Measurements from ENCODE around the gene LIPA.

LIPA gene

DNA sequence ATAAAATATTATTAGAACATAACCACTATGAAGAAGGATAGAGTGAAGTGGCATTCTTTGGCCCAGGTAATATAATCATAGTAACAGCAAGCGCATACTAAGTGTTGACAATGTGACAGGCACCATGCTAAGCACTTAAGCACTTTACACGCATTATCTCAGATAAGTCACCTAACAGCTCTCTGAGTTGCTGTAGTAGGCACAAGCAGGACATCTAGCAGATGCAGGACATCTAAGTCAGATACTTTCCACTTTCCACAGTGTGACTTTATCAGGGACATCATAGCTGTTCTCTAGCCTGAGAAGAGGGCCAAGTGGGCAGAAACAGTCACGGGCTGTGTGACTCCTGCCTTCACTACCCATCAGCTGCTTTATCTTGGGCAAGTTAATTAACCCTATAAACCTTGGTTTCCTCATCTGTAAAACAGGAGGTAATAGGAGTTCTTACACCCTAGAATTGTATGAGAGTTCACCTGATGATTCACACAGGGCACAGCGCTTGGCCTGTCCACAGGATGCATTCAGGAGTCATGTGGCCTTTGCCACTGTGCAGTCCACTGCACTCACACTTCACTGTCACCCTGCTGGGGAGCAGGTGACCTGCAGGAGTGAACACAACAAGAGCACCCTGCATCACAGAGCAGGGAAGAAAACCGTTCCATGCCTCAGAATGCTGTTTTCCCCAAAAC lies 12.5 kb downstream of the LIPA start:
- no peak for DNase-seq

GRCh38 chr10:89237849-89238248 lies 13.7 kb downstream of the LIPA start:
- DNase-seq, result no peak

DNA sequence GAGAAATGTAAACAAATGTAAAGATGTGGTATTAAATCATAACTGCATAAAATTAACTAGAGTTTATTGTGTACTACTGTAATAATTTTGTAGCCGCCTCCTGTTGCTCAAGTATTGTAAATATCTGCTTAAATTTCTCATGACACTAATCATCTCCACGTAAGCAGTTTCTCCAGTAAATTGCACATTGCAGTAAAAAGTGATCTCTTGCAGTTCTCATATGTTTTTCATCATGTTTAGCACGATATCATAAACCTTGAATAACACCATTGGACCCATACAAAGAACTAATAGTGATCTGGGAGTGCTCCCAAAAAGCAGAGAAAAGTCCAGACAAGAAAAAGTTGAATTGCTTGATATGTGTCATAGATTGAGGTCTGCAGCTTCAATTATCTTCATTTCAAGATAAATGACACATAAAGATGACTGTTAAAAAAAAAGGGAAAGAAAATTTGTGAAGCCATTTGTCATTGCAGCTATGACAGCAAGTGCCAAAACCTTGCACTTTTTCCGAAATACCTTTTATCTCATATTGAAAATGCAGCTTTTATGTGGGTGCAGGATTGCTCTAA lies 15.3 kb downstream of the LIPA start:
- no peak for DNase-seq

DNA sequence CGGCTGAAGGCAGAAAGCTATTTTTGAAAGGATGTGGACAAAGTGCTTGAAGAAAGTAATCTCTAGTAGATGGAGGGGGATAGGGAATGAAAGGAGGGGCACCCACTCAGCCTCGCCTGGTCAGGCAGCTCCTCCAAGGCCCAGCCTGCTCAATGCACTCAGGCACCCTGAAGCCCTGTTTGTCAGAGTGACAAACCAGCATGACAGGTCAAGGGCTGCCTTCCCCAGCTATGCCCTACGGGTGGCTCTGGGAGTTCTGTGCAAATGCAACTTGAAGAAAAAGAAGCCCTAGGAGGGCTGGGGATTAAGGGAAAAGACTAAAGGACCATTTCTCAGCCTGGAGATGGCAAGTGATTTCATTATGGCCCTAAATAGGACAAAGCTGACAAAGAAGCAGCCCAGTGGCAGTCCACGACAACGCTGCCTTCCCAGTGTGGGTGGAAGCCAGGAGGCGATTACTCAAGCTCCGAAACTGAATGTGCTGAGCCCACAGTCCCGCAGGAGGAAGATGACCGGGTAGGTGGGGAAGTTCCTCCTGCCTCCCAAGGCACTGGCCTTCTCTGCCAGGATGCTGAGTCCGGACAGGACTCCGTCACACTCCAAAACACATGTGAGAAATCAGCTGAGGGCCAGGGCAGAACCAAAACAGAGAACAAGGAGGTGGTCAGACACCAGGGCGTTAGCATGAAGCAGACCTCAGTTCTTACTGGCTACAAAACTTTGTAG lies 16.3 kb downstream of the LIPA start:
- peak; percentile 69 for DNase-seq

DNA sequence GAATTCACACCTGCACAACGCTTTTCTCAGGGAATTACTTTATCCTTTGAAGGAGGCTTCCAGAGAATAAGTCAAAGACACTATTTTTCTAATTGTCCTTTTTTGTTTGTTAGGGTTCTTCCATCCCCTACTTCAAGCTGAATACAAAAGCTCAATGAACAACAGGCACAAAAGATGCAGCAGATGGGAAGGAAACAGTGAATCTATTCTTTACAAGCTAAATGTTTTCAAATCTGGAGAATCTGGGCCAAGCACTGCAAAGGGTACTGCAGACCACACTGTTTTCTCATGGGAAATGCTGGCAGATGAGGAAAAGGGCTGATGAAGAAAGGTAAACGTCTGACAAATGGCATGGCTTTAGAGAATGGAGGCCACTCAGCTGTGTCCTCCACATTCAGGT lies 18.5 kb downstream of the LIPA start:
- peak; percentile 57 for DNase-seq

DNA sequence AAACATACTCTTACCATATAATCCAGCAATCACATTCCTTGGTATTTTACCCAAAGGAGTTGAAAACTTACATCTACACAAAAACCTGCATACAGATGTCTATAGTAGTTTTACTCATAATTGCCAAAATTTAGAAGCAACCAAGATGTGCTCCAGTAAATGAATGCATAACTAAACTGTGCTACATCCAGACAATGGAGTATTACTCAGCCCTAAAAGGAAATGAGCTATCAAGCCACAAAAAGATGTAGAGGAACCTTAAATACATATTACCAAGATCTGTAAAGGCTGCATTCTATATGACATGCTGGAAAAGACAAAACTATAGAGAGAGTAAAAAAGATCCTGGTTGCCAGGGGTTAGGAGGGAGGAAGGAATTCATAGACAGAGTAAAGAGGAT lies 22.6 kb downstream of the LIPA start:
- DNase-seq, result no peak

DNA sequence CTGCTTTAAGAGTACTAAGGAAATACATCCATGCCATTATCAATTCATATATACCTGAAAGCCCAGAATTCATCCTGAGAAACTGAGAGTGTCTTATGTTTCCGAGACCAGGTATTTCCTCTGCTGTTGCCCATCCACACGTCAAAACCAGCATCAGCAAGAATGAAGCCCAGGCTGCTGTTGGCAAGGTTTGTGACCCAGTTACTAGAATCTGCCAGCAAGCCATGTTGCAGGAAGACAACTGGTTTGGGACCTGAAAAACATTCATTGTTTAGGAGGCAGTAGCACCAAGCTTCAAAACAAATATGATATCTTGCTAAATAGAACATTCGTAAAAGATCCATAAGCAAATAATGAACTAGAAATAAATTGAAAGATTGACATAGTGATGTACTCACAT lies 23.4 kb downstream of the LIPA start:
- DNase-seq, result peak; percentile 43

DNA sequence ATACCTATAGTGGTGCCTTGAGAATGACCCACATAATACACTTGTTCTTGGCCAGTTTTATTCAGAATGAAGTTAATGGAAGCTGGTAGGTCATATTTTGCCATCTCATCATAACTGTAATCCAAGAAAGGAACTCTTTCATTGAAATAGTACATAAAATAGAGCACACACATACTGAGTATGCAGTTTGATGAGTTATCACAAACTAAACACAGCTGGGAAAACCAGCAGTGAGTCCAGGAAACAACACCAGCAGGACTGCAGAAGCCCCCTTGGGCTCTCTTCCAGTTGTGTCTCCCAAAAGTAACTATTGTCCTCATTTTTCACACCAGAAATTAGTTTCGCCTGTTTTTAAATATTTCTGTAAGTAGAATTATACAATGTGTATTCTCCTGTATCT lies 24.7 kb downstream of the LIPA start:
- no peak for DNase-seq

- DNase-seq, result peak; percentile 43
These were observed 26.7 kb downstream of the LIPA start for GRCh38 chr10:89224739-89225443.

DNA sequence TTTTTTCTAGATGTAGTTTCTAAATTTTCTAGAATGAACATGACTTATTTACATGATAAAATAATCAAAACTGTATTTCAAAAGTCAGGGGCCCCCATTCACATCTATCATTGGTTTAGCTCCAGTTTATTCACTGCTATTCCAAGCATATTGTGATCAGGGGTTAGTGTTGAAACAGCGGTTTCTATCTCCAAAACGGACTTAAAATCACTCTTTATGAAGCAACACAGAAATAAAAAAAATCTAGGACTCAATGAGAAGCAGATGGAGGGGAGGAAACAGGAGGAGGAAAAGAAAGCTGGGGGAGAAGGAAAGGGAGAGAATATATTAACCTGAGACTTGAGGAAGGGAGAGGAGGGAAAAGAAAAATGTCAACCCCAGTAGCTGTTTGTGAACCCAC lies 29.7 kb downstream of the LIPA start:
- no peak for DNase-seq

- peak; percentile 69 for DNase-seq
These were observed 31.9 kb downstream of the LIPA start for GRCh38 chr10:89219513-89220218.

DNA sequence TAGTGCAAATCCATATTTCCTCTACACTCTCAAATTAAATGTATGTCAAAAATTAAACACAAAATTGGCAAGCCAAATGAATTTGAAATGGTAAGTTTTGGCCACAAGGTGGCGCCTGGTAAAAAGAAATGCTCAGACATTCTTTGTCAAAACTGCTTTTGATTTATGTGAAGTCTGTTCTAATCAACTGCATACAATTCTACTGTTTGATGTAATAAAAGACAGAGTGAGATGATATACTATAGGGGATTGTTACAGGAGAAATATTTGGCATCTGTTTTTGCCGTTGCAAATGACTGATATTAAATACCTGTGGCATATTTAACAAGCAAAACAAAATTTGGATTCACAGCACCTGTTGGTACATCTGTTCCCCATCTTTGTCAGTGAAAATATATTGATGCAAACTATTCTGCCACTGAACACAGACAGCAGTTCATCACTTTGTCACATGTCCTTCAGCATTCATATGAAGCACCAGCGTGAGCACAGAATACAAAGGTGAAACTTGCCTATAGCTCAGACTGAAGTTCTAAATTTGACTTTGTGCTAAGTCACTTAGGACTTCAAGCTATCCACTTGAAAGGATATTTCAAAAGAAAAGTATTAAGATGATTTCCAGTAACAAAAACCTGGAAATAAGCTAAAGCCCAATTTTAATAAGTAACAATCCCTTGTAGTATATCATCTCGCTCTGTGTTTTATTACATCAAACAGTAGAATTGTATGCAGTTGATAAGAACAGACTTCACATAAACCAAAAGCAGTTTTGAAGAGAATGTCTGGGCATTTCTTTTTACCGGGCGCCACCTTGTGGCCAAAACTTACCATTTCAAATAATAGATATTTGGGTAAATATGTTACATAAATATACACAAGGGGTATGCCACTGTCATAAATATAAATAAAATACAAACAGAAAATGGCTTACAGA lies 34.3 kb downstream of the LIPA start:
- peak; percentile 82 for DNase-seq

- DNase-seq, result no peak
These were observed 35.5 kb downstream of the LIPA start for GRCh38 chr10:89216056-89216455.

GRCh38 chr10:89215511-89215910 lies 36.1 kb downstream of the LIPA start:
- peak; percentile 60 for DNase-seq

DNA sequence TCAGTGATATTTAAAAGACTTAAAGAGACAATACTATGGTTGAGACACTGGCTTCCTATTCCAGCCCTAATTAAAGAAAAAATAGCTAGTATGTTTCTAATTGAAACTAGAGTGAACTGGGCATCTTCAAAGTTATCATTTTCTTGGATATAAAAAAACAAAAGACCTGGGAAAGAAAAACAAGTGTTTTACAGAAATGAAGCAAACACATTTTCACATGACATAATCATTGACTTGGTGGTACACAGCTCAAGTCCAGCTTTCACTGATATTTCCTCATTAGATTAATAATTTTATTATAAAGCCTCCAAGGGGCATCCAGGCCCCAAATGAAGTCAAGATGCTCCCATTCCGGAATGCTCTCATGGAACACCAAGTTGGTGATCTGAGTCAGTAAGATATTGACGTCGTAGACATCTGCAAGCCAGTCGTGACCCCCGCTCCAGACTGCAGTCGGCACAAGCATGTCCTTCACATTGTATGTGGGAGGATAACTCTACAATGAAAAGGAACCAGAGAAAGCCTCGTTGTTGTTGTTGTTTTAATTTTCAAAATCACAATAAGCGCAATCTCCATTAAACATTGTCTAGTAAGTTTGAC lies 36.9 kb downstream of the LIPA start:
- no peak for DNase-seq

DNA sequence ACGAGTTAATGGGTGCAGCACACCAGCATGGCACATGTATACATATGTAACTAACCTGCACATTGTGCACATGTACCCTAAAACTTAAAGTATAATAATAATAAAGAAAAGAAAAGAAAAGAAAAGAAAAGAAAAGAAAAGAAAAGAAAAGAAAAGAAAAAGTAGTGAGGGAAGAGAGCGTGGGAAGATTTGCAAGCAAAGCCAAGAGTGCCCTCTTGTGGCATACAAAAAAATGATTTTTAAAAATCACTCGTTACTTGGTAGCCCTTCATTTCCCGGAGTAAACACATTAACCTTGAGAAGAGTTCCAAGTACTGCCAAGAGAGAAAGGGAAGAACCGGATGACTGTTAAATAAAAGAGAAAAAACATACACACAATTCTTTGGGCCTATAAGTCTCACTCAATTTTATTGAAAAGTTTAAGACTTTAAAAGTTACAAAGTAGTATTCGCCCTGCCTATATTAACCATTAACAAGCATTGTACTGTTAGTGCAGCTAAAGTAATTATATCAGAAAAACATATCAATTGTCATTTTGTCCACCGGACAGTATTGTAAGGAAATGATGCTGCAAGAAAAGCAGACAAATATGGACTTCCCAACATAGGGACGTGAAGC lies 38.3 kb downstream of the LIPA start:
- DNase-seq, result peak; percentile 68

DNA sequence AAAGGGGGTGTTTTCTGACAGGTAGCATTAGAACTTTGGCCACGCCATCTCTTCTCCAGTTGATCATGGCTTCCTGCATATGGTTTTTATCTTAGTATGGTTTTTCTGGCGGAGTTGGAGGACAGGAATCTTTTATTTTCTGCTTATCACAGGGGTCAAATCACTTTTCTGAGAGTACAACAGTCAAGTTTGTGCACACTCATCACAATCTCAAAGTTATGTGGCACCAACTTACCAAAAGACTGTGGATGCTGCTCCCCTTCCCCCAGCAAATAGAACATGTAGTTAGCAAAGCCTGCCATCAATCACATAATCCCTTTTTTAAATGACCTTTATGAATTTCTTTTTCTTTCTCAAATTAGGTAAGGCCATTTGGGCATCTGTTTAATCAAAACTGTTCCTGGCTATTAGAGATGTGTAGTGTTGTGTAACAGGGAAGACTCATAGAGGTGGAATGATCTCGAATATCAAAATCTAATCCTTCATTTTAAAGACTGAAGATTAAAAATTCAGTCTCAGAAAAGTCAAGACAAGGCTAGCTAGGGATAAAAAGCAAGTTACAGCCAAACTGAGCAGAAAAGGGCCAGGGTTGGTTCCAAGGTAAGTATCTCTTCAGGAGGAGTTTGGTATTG lies 40.7 kb downstream of the LIPA start:
- DNase-seq, result no peak

- no peak for DNase-seq
These were observed 41.9 kb downstream of the LIPA start for GRCh38 chr10:89209718-89210117.

GRCh38 chr10:89207801-89208551 lies 43.6 kb downstream of the LIPA start:
- peak; percentile 48 for DNase-seq
